Measurements from ENCODE around the gene ZFP36L1. TPM values are rescaled to one million over a fixed set of nuclear protein-coding genes. Genes with fewer than 3 reads are reported as not detected.

ZFP36L1 gene
- total RNA-seq, 6 donors from 2014 or later: 268 to 511 (median 385) TPM

GRCh38 chr14:68817506-68818212 is 24.8 kb upstream of the ZFP36L1 start:
- DNase-seq (no peak), ATAC-seq (ENCODE audit: low FRiP score in 2 of 2) (no peak)
- Histone ChIP-seq H3K9me3 (no peaks in the 10 kb centered on the region), H3K36me3 (no peaks in the 10 kb centered on the region), H3K4me1 (peaks cover 37 to 52% (median 40%) of the 10 kb centered on the region in 4 donors), H3K27me3 (no peaks in the 10 kb centered on the region), H3K27ac (no peak overlapping the region), H3K4me3 (no peak overlapping the region)
- TF ChIP-seq EP300 (IDR thresholded peaks at IDR 0.05): no peak
- TF ChIP-seq POLR2A (IDR thresholded peaks at IDR 0.05): no peak
- TF ChIP-seq, protein P1, sequence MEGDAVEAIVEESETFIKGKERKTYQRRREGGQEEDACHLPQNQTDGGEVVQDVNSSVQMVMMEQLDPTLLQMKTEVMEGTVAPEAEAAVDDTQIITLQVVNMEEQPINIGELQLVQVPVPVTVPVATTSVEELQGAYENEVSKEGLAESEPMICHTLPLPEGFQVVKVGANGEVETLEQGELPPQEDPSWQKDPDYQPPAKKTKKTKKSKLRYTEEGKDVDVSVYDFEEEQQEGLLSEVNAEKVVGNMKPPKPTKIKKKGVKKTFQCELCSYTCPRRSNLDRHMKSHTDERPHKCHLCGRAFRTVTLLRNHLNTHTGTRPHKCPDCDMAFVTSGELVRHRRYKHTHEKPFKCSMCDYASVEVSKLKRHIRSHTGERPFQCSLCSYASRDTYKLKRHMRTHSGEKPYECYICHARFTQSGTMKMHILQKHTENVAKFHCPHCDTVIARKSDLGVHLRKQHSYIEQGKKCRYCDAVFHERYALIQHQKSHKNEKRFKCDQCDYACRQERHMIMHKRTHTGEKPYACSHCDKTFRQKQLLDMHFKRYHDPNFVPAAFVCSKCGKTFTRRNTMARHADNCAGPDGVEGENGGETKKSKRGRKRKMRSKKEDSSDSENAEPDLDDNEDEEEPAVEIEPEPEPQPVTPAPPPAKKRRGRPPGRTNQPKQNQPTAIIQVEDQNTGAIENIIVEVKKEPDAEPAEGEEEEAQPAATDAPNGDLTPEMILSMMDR (IDR thresholded peaks at IDR 0.05): no peak
- no peak for TF ChIP-seq POLR2AphosphoS5 (IDR thresholded peaks at IDR 0.05)
- WGBS, 2 donors: 95 to 100% methylated on average over 1 to 3 of the region's 3 CpGs

- TF ChIP-seq POLR2A (IDR thresholded peaks at IDR 0.05) (no peak), EP300 (IDR thresholded peaks at IDR 0.05) (no peak), POLR2AphosphoS5 (IDR thresholded peaks at IDR 0.05) (no peak)
- TF ChIP-seq, protein P1 (IDR thresholded peaks at IDR 0.05): no peak
- DNase-seq: no peak
- ATAC-seq (ENCODE audit: low FRiP score in 2 of 2): no peak
- H3K9me3 ChIP-seq: no peaks in the 10 kb centered on the region
- H3K27ac ChIP-seq: peak overlapping the region; percentile 96 to 100 (median 98)
- H3K36me3 ChIP-seq: no peaks in the 10 kb centered on the region
- 54 to 55% methylated on average over 13 of the region's 13 CpGs for WGBS, 2 donors
- peaks cover 37 to 52% (median 40%) of the 10 kb centered on the region in 4 donors for H3K4me1 ChIP-seq
- H3K27me3 ChIP-seq: no peaks in the 10 kb centered on the region
- H3K4me3 ChIP-seq: peak overlapping the region in 3 of 4 donors; percentile 43 to 56 (median 55)
Observed at GRCh38 chr14:68816943-68817430, 24.1 kb upstream of the ZFP36L1 start.

DNA sequence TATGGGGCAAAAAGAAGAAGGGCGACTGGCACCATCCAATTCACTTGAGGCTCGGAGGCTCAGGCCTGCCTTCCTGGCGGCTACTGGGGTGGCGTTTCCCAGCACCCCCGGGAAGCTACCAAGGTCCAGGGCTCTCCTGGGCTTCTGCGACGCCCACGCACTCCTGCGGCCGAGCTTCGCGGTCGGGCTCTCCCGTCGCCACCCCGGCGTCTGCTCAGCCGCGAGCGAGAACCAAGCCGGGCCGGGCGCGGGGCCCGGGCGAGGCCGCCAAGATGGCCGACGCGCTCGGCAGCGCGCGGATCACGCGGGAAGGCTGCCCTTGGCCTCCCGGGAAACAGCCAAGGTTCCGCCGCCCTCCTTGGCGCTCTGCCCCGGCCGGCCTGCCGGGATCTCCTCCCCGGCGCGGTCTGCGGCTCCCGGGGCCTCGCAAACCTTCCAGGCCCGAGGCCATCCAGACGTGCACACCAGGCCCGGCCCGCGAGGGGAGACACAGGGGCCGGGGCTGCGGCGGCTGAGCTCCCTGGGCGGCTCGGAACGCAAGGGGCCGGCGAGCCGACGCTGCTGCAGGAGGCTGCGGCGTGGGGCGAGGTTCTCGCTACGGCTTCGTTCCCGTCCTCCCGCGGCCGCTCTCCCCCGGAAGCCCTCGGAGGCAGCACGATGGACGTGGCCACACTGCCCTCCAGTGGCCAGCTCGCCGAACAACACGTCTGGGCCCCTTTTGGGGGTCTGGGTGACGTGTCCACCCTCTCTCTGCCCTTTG is 23.5 kb upstream of the ZFP36L1 start:
- DNase-seq (peak; percentile 95 to 97), ATAC-seq (ENCODE audit: low FRiP score in 2 of 2) (peak; percentile 93 to 96)
- 3 to 5% methylated on average over 35 of the region's 82 CpGs for WGBS, 2 donors
- TF ChIP-seq POLR2A (IDR thresholded peaks at IDR 0.05) (peak in 2 of 4 donors; percentile 65 to 85), EP300 (IDR thresholded peaks at IDR 0.05) (peak in 1 of 4 donors; percentile 35), POLR2AphosphoS5 (IDR thresholded peaks at IDR 0.05) (peak; percentile 60 to 72)
- TF ChIP-seq, protein P1 (IDR thresholded peaks at IDR 0.05): peak; percentile 95 to 100 (median 100)
- Histone ChIP-seq H3K27me3 (no peaks in the 10 kb centered on the region), H3K27ac (peak overlapping the region; percentile 96 to 100 (median 98)), H3K36me3 (no peaks in the 10 kb centered on the region), H3K4me1 (peaks cover 37 to 56% (median 40%) of the 10 kb centered on the region in 4 donors), H3K4me3 (peak overlapping the region in 3 of 4 donors; percentile 43 to 56 (median 55)), H3K9me3 (no peaks in the 10 kb centered on the region)

DNA sequence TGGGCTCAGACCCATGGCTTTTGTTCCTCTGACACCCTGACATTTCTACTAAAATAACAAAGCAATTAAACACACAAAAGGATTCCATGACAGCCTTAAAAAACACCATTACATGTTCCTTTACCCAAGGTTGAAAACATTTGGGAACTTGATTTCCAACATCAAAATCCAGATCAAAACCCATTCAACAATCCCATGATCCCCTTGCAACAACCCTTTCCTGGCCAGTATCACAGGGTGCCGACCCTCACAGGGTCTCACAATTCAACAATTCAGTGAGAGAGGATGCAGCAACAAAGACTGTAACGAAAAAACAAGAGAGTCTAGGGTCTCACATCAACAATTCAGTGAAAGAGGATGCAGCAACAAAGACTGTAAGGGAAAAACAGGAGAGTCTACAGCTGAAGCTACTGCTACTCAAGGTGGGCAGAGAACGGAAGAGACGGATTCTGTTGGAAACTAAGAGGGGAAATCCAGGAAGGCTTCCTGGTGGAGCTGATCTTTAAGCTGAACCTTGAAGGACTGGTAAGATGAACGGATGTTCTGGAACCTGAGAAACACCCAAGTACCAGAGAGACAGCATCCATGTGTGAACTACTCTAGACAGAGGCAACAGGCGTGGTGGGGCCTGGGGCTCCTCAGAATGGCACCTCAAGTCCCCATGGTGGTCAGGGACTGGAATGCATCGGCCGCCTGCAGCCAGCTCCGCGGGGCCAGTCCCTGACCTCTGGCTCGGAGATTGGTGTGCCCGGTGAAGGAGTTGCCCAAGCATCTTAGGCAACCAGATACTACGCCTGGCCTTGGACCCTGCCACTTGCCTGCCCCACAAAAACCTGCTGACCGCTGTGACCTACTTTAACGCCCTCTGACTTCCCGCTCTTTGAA is 22.7 kb upstream of the ZFP36L1 start:
- Histone ChIP-seq H3K27ac (peak overlapping the region; percentile 96 to 100 (median 98)), H3K4me3 (peak overlapping the region in 3 of 4 donors; percentile 43 to 56 (median 55)), H3K4me1 (peaks cover 37 to 60% (median 43%) of the 10 kb centered on the region in 4 donors), H3K36me3 (no peaks in the 10 kb centered on the region), H3K9me3 (no peaks in the 10 kb centered on the region), H3K27me3 (no peaks in the 10 kb centered on the region)
- no peak for ATAC-seq (ENCODE audit: low FRiP score in 2 of 2)
- DNase-seq: peak in 1 of 2 donors; percentile 76
- 78 to 84% methylated on average over 15 to 16 of the region's 16 CpGs for WGBS, 2 donors
- TF ChIP-seq POLR2A (IDR thresholded peaks at IDR 0.05): no peak
- no peak for TF ChIP-seq POLR2AphosphoS5 (IDR thresholded peaks at IDR 0.05)

All from upper lobe of left lung (tissue), 6 donors.